Effector CD8-positive, alpha-beta T cell (primary cell): ENCODE measurements around the gene ST8SIA6.
"Not testable (repeated sequence)": the region's sequence is repeated elsewhere in the genome, so short reads cannot be mapped to it uniquely, and the experiment has no call there.

Experiments used
- DNase-seq: peaks from one replicate; lab custom pipeline; 2025; lab: John Stamatoyannopoulos, UW

Gene ST8SIA6

DNA sequence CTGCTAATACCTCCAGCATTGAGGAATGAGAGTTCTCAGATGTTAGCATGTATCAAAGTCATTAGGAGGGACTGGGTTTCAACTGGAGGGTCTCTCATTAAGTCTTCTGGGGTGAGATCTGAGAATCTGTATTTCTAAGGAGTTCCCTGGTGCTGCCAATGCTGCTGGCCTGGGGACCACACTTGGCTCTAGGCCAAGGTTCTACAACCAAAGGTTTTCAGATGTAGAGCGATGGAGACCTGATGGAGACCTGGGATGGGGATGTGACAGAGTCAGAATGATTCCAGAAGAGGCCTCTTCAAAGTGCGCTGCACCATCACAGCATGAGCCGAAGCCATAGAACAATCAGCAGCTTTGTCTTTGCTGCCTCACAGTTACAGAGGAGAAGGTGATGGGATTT, 27.2 kb downstream of the ST8SIA6 start:
- DNase-seq = no peak

DNA sequence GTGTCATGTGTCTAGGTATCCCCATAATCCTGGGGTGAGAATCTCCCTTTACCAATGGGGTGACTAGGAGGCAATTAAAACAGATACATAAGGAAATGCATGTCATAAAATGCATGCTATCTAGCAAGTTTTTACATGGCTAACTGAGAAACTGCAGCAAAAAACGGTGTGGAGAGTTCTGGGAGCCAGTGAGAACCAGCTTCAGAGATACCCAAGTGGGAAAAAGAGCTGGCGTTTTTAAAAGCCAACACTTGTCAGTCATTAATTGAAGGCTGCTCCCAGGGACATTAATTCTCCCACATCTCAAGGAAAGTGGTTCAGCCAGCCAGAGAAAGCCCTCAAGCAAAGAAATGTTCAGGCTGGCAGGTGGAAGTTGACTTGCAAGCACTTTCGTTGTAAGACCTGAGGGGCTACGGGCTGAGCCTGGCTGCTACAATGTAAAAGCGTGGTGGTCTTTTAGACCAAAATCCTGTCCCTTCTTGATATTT, 28.1 kb downstream of the ST8SIA6 start:
- no peak for DNase-seq

DNA sequence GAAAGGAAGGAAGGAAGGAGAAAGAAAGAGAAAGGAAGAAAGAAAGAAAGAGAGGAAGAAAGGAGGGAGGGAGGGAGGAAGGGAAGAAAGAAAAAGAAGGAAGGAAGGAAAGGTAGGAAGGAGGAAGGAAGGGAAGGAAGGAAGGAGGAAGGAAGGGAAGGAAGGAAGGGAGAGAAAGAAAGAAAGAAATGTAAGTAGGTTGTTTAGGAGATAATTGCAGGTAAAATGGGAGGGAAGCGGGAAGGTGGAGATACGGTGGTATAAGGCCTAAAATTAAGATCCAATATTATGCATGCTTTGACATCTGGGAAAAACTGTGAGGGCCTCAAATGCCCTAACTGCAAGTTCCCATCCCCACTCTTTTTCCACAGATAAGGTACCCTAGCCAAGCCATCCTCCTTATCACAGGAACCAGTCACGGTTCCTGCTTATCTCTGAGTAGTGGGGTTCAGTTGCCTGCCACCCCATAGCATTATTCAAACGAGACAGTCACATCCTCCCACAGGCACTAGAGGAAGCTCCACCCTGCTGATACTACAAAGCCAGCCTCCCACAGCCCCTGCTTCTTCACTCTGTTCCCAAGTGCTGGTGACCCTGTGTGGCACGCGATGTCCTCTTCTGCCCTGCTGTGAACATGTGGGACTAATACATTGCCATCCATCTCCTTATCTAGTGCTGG, 28.7 kb downstream of the ST8SIA6 start:
- no peak for DNase-seq

DNA sequence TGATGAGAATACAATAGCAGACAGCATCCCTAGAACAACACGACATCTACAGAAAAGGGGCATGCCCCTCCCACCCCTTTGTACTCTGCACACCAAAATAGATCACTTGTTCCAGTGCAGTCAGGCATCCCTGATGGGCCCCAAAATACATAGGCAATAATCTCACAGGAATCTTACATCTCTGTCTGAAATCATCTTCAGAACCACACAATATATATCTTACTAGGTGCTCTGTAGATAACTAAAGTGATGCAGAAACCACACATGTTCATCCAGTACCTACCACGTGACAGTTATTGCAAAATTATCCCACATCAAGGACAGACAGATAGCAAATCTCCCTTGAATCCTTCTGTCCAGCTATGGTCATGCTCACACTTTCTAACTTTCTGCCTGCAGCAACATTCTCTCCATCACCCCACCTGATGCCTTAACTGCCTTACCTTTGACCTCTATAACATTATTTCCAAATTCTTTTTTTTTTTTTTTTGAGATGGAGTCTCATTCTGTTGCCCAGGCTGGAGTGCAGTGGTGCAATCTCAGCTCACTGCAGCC, 30.7 kb downstream of the ST8SIA6 start:
- DNase-seq = no peak

DNA sequence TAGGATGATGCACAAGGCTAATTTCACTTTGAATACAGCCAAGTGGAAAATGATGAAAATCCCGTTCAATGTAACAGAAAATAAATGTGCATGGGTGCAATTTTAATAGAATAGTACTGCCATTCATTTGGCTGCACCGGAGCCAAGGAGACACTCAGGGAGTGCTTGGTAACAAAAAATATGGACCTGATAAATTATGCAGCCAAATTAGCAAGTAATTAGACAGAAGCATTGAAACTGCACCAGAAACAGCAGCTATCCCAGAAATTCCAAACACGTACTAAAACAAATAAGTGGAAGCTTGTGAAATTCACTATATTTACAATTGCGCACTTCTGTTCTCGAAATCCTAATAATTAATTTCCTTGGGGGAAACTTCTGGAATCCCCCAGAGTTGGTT, 31.5 kb downstream of the ST8SIA6 start:
- no peak for DNase-seq

DNA sequence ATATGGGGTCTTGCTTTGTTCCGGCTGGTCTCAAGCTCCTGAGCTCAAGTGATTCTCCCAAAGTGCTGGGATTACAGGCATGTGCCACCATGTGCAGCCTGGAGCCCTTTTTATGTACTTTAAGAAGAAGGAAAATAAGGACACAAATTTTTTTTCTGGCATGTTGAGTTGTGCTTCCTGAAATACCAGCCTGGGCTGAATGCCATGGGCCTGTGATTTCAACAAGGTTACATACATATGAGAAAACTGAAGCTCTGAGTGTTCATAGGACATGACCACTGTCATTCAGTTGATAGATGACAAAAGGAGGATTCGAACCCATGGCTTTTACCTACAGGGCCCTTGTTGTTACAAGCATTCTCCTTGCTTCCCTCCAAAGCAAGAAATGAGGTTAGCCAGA, 36.1 kb downstream of the ST8SIA6 start:
- DNase-seq = no peak

DNA sequence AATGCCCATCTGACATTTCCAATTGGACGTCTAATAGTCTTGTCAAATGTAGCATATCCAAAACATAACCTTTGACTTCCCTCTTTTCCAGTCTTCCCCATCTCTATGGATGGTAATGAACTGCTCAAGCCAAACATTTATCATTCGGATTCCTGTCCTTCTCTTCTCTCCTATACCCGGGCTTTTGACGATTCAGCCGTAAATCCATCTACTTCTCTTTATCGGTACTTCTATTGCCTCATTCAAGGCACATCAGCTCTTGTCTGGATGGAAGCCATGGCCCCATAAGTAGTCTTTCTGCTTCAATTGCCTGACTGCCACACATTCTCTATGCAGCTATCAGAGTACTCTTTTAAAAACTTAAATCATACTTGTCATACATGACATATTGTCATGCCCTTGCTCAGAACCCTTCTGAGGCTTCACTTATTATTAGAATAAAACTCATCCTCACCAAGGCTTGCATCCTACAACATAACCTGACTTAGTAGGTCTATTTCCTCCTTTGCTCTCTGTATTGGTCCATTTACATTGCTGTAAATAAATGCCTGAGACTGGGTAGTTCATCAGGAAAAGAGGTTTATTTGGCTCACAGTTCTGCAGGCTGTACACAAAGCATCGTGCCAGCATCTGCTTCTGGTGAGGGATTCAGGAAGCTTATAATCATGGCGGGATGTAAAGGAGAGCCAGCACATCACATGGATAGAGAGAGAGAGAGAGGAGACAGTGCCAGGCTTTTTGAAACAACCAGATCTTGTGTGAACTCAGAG, 37.8 kb downstream of the ST8SIA6 start:
- no peak for DNase-seq

DNA sequence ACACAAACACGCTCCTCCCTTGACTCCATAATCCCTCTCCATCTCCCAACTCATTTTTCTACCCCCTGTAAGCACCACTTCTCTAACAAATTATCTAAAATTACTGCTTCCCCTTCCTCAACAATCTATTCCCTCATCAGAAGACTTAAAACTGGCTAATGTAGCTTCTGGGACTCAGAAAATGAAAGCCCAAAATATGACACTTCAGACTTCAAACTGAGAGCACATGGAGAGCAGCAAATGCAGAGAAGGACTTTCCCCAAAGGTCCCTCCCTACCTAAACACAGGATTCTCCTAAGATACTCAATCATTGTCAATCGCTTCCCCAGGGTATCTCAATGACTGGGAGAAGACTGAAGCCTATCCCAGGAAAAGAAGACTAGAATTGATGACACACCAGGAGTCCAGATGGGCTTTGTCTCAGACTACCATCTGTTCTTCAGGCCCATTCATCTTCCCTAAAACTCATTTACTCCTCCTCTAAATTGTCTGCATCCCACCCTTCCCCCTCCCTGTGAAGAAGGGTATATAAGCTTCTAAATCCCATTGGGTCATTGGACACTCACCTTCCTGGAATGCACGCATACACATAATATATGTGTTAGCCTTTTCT, 39.2 kb downstream of the ST8SIA6 start:
- DNase-seq = no peak

DNA sequence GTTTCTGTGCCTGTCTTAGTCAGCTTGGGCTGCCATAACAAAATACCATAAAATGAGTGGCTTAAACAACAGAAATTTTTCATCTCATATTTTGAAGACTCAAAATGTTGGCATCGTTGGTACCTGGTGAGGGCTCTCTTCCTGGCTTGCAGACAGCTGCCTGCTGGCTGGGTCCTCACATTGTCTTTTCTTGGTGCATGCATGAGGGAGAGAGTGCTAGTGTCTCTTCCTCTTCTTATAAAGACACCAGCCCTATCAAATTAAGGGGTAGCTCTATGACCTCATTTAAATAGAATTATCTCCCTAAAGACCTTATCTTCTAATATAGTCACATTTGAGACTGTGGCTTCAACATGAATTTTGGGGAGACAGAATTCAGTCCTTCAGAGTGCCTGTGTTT, 39.9 kb downstream of the ST8SIA6 start:
- no peak for DNase-seq

DNA sequence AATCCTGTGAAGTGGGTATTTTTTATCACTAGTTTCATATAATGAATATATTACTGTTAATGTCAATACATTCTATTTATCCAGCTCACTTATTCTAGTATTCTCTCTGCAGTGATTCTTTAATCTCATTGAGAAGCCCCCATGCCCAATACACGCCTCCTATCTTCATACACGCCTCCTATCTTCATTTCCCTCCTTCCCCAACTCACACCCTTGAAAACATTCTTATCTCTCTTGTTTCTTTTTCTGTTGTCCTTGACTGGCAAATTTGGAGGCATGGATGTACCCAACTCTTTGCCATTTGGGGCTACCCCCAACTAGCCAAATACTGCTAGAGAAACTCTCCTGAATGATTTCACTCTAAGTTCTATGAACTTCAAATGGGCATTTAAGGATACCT, 40.5 kb downstream of the ST8SIA6 start:
- no peak for DNase-seq

DNA sequence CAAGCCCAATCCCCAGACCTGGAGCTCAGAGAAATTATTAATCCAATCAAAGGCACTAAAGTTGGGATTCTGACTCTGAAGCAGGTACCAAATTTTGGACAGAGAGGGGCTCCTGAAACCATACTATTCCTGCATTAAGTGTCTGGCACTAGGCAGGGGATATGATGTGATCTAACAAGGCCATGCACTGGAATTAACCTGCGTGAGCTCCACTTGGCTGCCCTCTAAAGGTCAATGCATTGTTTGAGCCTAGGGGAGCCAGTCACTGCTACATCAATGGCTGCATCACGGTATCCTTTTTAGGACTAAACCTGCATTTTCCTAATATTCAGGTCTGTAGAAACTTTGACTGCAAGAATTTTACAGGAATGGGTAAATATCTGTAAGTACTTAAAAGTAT, 42.1 kb downstream of the ST8SIA6 start:
- no peak for DNase-seq

DNA sequence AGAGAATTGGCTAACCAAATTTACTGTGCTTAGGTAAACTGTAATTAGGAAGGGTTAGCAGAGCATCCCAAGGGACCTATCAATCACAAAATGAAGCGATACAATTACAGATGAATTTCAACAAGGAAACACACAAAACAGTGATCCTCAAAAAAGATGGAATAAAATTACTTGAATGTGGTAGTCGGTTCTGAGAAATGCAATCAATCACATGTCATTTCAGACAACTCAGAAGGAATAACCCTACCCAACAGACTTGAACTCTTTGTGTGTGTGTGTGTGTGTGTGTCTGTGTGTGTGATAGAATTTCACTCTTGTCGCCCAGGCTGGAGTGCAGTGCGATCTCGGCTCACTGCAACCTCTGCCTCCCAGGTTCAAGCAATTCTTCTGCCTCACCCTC, 43.5 kb downstream of the ST8SIA6 start:
- DNase-seq = no peak

DNA sequence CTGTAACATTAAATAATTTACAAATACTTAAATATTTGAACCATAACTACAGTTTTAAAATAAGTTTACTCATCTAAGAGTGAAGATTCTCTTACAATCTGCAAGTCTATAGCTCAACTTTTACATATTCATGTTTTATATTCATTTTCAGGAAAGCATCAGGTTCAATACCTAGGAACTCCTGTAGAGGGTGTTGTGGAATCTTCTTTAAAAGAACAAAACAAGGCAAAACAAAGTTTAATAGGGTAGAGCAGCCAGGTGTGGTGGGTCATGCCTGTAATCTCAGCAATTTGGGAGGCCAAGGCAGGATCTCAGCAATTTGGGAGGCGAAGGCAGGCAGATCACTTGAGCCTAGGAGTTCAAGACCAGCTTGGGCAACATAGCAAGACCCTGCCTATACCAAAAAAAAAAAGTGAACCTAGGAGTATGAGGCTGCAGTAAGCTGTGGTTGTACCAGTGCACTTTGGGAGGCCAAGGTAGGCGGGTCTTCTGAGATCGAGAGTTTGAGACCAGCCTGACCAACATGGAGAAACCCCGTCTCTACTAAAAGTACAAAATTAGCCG, 45.1 kb downstream of the ST8SIA6 start:
- DNase-seq = no peak

DNA sequence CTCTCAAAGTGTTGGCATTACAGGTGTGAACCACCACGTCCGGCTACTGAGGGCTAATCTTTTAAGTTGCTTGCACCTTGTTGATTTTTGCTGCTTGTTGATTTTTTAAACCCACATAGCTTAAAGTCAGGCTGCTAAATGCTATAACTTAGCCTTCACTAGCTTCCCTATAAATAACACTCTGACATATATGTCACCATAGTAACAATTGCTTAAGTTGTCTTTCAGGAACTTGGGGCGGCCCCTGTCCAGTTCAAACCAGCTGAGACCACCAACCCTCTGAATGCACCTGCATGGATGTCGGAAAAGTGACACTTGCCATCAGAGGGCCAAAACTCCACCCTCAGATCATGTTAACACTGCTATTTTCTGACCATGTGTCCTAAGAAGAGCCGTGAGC, 47.3 kb downstream of the ST8SIA6 start:
- DNase-seq = no peak

DNA sequence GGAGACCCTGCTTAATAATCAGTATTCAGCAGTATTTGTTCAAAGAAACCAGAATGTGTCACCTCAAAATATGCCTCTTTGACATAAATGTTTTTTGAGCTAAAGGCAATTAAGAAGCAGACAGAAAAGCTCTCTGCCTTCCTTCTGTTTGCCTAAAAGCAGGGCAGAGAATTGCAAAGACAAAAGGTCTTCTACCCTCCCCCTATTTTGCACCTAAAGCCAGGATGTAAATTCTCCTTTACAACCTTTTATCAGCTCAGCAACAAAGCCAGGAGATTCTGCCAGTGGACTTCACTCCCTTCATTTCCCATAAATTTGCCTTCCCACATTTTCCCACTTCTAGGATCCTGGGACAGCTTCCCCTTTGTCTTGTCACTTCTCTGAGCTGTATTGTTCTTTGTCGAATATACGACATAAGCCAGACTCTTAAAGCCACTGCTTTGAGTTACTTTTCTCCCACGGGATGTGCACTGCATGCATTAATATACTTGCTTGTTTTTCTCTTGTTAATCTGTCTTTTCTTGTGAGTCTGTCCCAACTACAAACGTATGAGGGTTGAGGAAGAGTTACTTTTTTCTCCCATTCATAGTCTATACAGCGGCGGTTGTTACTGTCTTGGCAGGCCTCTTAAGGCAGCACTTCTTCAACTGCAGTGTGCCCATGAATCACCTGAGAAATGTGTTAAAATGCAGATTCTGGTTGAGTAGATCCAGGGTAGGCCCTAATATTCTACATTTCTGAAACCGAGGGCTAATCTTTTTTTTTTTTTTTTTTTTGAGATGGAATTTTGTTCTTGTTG, 48.2 kb downstream of the ST8SIA6 start:
- DNase-seq = no peak

DNA sequence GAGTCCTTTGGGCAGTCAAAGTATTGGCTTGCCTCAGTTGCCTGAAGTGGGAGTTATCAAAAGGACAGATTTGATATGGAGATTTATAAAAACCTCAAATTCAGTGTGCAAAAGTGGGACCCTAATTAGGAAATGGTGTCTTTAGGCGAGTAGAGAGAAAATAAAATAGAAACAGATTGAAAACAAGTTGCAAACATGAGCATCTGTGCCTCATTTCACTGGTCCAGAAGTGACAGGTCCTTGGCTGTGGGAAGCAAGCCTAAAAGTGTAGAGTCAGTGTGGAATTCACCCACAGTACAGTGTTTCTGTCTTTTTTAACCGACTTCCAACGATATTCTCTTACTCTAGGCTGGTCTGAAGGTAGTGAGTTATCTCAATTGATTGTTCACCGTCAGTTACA, 51.2 kb downstream of the ST8SIA6 start:
- DNase-seq = no peak

DNA sequence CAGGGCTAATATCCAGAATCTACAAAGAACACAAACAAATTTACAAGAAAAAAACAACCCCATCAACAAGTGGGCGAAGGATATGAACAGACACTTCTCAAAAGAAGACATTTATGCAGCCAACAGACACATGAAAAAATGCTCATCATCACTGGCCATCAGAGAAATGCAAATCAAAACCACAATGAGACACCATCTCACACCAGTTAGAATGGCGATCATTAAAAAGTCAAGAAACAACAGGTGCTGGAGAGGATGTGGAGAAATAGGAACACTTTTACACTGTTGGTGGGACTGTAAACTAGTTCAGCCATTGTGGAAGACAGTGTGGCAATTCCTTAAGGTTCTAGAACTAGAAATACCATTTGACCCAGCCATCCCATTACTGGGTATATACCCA, 52.4 kb downstream of the ST8SIA6 start:
- not testable (repeated sequence) for DNase-seq

DNA sequence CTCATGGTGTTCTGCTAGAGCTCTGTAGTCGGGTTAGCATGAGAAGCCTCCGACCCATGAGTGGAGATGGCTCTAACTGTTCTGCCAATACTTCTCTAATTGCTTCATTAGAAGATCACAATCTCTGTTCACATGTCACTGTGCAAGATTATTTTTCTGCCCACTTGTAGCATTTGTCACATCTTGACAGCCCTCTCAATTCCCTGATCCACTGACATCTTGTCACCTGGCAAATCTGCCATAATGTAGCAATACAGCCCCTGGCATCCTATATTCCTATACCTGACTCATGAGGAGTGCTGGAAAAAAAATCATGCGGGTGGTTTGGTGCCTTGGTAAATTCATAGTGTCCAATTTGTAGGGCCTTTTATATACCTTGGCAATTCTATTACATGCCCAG, 58.4 kb downstream of the ST8SIA6 start:
- no peak for DNase-seq

DNA sequence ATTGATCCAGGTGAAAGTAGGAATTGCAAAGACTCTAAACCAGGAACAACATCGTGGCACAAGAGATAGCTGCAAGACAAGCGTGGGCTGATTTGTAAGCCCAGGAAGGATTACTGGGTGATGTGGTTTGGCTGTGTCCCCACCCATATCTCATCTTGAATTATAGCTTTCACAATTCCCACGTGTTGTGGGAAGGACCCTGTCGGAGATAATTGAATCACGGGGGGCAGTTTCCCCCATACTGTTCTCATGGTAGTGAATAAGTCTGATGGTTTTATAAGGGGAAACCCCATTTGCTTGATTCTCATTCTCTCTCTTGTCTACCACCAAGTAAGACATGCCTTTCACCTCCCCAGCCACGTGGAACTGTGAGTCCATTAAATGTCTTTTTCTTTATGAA, 59.5 kb downstream of the ST8SIA6 start:
- DNase-seq = no peak

DNA sequence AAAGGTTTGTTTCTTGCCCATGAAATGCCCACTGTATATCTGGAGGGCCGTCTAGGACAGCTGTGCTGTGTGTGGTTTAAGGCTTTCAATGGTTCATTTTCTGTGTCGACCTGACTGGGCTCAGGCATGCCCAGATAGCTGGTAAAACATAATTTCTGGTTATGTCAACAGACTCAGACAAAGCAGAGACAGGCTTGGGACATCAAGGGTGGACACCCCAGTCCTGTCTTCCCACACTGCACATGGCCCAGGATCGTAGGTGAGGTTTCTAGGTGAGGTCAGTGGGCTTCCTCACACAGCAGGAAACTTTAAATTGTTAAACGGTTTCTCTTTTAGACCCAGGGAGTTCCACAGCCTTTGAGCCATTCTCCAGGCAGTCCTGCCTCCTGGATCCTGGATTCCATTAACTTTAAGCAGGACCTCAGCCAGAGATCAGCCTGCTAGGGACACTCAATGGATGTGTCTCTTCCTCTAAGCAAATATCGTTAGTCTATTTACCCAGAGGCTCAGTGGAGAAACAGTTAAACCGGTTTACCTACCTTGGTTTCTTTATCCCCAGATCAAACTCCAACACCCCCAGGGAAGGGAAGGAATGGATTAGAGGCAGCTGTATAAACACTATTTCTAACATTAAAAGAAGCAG, 66.4 kb downstream of the ST8SIA6 start:
- DNase-seq = no peak

DNA sequence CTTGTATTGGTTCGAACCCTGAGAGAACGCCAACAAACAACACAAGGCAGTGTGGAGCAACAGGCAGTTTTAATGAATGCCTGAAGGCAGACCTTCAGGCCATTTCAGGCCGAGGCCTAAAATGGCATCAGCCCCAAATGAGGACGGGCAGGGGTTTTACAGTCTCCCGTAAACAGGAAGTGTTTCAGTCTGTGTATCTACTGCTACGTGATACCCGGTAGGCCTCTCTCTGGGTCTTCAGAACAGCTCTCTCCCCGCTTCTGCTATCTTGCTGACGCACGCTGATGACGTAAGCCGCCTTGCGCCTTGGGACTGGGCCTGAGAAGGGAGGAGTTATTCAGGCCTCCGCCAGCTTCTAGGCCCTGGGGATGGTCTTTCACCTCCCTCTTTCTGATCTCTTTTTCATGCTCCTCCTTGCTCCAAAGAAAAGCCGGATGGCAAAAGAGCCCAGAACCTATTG, 67.7 kb downstream of the ST8SIA6 start:
- no peak for DNase-seq
